Measurements from ENCODE around the gene PEX7.
"Not testable (repeated sequence)": the region's sequence is repeated elsewhere in the genome, so short reads cannot be mapped to it uniquely, and the experiment has no call there.

PEX7 gene

GRCh38 chr6:136846477-136846876 is 24.1 kb downstream of the PEX7 start:
- not testable (repeated sequence) for DNase-seq

DNA sequence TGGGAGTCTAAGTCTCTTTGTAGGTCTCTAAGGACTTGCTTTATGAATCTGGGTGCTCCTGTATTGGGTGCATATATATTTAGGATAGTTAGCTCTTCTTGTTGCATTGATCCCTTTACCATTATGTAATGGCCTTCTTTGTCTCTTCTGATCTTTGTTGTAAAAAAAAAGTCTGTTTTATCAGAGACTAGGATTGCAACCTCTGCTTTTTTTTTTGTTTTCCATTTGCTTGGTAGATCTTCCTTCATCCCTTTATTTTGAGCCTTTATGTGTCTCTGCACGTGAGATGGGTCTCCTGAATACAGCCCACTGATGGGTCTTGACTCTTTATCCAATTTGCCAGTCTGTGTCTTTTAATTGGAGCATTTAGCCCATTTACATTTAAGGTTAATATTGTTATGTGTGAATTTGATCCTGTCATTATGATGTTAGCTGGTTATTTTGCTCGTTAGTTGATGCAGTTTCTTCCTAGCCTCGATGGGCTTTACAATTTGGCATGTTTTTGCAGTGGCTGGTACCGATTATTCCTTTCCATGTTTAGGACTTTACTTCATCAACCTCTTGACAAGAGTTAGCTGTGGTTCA is 27.7 kb downstream of the PEX7 start:
- not testable (repeated sequence) for DNase-seq

DNA sequence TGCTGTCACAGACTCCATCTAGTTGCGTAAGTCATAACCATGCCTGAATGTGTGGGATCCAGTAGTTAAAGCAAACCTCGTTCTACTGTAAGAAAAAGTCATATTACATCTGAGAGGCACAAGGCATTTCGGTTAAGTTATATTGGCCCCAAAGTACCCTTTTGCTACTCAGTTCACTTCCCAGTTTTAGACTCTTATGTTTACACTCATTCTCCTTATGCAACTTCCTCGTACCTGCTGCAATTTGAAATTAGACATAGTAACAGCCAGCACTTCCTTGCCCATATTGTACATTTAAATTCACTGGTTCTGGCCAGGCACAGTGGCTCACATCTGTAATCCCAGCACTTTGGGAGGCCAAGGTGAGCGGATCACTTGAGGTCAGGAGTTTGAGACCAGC is 37.0 kb downstream of the PEX7 start:
- no peak for DNase-seq

DNA sequence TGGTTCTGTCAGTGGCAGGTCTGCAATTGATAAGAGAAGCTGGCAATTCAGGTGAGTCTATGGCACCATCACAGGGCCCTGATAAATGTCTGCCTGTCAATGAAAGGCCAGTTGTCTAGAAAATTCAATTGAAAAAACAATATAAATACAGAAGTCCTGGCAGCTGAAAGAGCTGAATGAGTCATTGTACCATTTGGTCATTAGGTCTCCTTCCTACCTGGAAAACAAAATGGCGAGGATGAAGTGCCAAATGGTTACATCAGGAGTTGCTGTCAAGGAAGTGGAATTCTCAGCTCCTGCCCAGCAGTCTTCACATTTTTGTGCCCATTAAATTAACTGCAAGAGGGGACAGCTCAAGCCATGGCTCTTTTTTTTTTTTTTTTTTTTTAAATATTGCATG is 37.7 kb downstream of the PEX7 start:
- DNase-seq = no peak

GRCh38 chr6:136862662-136863061 is 40.3 kb downstream of the PEX7 start:
- DNase-seq = no peak

DNA sequence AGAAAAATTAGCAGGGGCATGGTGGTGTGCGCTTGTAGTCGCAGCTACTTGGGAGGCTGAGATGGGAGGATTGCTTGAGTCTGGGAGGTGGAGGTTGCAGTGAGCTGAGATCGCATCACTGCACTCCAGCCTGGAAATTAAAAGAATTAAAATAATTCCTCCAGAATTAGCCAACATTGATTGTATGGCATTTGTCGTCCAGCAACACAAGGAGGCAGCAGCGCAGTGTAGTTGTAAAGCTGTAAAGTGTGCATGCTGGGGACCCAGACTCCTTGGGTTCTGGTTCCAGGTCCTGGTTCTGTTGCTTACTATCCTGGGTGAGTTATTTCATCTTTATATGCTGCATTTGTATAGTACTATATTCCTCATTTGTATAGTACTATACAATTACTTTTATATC is 41.4 kb downstream of the PEX7 start:
- DNase-seq = no peak

DNA sequence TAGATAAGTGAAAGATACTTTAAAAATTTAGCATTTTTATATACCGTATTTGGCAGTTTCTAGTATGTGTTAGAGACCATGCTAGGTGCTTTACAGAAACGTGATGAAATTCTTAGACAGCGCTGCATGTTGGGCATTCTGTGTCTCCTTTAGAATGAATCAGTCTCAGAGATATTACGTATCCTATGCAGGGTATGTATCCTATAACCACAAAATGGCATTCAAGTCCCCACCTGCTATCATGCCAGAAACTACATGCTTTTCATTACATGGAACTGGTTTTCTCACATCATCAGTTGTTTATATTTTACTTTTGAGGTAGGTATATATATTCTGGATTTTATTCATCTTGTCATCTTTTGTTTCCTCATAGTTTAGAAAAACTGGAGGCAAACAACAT is 42.3 kb downstream of the PEX7 start:
- DNase-seq = no peak

- no peak for DNase-seq
Measured at GRCh38 chr6:136866872-136867416, 44.6 kb downstream of the PEX7 start.

DNA sequence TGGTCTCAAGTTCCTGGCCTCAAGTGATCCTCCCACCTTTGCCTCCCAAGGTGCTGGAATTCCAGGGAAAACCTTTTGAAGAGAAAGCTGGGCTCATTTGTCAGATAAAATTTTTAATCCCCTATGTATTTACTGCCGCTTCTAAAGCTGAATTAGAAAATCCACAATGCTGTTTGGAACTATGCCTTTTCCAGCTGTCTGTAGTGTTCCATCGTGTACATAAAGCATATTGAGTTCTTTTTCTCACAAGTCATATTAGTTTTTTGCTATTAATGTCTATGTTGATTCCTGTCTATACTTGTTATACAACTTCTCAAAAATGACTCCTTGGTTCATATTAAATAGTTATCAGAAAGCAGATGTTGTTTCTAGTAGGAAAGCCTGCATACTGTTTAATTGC is 47.1 kb downstream of the PEX7 start:
- no peak for DNase-seq

GRCh38 chr6:136873748-136874147 is 51.4 kb downstream of the PEX7 start:
- no peak for DNase-seq

GRCh38 chr6:136876469-136876868 is 54.1 kb downstream of the PEX7 start:
- not testable (repeated sequence) for DNase-seq

DNA sequence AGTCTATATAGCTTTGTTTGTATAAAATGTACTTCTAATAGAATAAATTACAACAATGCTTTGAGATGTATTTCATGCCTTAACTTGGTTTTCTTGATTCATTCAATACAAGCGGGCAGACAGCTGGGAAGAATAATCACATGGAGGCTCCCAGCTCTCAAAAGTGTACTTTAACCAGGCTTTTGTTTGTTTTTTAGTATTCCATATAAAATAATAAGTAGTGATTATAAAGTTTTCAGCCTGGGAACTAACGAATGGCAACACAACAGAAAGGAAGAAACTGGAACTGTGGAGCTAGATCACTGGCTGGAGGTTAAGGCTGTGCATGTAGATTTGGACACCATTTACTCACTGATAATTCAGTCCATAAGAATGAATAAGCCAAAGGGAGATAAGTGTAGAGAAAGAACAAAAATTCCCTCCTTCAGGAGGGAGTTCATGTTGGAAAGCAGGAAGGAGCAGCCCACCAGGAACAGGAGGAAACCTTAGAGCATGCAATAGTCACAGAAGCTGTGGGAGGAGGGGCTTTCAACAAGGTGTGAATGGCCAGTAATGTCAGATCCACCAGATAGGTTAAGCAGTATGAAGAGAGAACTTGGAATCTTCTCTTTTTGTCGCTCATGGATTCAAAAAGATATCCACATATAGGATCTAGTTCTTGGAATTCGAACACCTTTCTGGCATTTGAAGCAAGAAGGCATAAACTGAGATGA is 58.5 kb downstream of the PEX7 start:
- no peak for DNase-seq

DNA sequence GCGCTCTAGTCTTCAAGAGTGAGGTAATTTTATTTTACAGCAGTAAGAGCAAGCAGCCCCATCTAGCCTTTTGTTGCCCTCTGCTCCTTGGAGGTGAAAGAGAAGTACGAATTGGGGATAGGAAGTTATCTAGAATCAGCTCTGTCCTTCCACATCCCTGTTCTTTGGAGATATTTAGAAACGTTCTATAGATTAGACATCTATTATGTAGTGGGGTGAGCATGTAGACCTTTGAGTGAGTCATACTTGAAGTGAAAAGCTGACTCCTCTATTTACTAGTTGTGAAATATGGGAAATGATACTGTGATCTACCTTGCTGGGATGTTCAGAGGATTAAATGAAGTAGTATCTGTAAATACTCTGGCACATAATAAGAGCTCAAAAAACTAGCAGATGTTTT is 63.7 kb downstream of the PEX7 start:
- no peak for DNase-seq

GRCh38 chr6:136887953-136888352 is 65.6 kb downstream of the PEX7 start:
- DNase-seq = no peak

DNA sequence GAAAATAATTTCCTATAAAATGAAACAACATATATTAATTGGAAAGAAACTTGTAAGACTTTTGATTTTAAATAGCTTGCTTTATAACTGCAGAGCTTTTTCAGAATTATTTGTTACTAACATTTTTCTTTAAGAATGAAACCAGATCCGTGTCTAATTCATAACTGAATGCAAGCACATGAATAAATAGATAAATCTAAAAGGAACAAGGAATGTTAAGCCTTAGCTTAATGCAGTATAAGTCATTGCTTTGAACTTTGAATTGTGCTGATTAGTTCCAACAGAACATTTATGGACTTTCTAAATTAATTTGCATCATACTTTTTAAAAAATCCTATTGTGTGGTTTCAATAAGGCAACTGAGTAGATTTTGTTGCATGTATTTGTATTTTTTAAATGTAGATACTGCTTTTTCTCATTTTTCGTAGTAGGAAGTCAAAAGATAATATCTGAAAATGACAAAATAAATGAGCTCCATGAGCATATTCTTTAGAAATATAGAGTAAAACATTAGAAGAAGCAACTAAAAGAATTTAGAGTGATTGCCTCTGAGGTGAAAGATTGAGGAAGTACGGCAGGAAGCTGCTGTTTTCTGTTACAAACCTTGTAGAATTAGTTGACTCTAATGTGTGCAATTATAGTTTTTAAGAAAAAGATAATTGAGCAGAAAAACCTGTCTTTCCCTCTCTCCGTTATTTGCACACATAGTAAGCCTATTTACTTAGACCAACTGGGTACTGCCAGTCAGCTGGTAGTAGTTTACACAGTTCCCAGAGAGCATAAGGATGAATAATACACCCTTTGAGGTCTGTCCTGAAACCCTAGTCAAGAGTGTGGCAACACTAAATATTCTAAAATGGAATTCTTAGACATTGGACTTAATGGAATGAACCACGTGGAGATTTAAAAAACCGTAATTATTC is 67.1 kb downstream of the PEX7 start:
- DNase-seq = no peak

DNA sequence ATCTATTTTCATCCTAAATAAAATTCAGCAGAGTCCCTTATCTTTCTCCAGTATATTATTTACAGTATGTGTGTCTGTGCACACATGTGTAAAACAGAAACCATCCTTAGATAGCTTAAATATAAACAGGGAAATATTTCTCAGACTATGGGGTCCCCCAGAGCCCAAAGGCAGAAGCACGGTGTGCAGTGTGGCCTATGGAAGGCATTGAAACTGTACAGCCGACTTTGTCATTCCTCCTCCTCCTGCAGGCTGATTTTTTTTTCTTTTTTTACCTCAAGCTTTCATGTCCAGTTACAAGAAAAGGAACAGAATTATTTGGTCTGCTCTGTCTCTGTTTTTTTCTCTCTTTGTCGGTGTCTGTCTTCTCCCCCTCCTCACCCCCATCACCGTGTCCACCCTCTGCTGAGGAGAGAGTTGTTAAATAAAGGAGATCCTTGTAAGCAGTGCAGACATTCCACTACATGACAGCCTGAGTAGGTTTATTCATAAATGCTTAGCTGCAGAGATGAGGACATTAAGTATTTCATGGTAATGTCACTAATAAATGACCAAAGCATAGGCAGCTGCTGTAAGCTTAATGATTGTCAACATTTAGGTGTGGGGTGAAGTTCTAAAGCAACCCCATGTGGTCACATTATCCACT is 67.9 kb downstream of the PEX7 start:
- DNase-seq = no peak

- no peak for DNase-seq
Measured at GRCh38 chr6:136890986-136891385, 68.6 kb downstream of the PEX7 start.

DNA sequence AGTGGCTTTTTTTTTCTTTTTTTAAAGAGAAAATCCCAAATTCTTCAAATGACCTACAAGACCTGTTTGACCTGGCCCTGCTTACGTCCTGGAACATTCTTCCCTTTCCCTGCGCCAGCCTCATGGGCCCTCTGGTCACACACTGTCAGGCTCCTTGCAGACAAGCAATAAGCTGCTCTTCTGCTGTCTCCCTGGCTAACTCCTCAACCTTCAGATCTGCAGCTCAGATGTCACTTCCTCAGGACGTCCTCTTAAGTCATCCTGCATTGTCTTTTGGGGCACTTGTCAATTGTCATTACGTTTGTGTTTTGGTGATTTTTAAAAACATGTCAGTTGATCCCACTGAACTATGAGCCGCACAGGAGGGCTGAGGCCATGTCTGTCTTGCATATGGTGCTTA is 70.8 kb downstream of the PEX7 start:
- DNase-seq = no peak

- no peak for DNase-seq
Measured at GRCh38 chr6:136895901-136896300, 73.5 kb downstream of the PEX7 start.

DNA sequence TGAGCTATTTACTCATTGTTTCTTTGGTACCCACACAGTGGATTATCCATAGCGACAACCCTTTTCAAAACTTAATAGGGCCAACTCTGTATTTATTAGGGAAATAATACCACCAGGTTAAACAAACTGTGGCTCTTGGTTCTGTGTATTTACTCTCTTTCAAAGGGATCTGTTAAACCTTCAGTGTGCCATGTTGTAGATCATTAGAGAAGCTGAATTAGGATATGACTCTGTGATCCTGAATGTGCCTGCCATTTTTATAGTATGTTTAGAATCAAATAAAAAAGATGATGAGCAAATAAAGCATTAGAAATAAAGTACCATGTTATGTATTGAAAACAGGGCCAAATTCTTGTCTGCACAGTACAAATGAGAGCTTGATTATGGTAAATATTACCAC is 74.7 kb downstream of the PEX7 start:
- no peak for DNase-seq

DNA sequence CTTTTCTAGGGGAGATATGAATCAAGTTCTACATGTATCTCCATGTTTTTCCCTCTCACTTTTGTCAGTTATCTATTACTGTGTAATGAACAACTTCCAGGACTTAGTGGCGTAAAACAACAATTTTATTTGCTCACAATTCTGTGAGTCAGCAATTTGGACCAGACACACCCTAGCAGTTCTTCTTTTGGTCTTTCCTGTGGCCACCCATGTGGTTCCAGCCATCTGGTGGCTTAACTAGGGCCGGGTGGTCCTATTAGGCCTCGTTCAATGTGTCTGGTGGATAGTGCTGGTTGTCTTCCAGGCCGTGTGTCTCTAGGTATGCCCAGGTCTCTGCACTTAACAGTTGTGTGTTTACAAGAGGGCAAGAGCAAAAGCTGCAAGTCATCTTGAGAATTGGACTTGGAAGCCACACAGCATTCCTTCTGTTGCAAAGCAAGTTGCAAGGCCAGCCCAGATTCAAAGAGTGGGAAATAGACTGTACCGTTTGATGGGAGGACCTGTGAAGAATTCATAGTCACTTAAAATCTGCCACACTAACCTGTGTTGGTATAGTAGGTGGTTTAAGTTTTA is 78.9 kb downstream of the PEX7 start:
- DNase-seq = no peak

- not testable (repeated sequence) for DNase-seq
Measured at GRCh38 chr6:136904477-136904876, 82.1 kb downstream of the PEX7 start.

DNA sequence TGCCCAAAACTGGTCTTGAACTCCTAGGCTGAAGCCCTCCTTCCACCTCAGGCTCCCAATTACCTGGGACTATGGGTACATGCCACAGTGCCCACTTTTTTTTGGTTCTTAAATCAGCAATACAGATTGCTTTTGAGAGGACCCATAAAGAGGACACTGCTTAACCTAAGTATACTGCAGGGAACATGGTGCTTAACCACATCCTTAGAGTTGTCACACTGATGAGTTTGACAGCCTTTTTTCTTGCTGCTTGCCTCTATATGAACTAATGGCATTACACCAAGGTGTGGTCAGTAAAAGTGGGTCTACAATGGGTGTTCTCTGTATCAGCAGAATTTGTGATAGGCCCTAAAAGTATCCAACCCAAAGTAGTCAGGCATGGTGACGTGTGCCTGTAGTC is 92.6 kb downstream of the PEX7 start:
- DNase-seq = no peak

Measured in NCI-H187 (cell line).